SH-SY5Y (cell line): ENCODE results near the gene KATNBL1.

Experiments
- GATA2 ChIP-seq: IDR thresholded peaks from 2 replicates; pipeline ENCODE4 v1.6.1; 2011; ENCODE audit warnings: mild to moderate bottlenecking, low read depth, low read length
- GATA3 ChIP-seq: IDR thresholded peaks from 2 replicates; pipeline ENCODE4 v1.6.1; 2011; ENCODE audit warnings: low read depth, mild to moderate bottlenecking, low read length, moderate library complexity

DNA sequence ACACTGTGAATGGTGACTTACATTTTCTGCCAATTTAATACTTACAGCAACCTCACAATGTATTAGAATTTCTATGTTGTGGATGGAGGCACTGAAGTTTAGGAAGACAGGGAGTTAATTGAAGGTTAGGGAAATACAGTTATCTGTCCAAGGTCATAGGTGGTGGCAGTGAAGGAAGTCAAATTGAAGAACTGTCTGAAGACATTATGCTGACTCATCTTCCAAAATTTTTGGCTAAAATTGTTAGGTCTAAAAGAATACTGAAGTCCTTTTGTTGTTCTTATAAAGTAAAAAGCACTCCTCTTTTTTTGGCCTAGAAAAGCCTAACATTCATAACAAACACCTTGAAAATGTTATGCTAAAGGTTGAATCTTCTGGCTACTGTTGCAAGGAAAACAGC lies 42.6 kb upstream of the KATNBL1 start:
- TF ChIP-seq GATA2 (no peak), GATA3 (no peak)
